Measurements from ENCODE around the gene ROBO1. TPM values are rescaled to one million over a fixed set of nuclear protein-coding genes. Genes with fewer than 3 reads are reported as not detected.
"Not testable (repeated sequence)": the region's sequence is repeated elsewhere in the genome, so short reads cannot be mapped to it uniquely, and the experiment has no call there.

ROBO1 gene
- total RNA-seq (2014; rRNA removed; shearing (Covaris generic); ENCODE audit: low replicate concordance): 3.2 and 7.0 TPM in 2 replicates

GRCh38 chr3:79767905-79768267 is at the start of gene ROBO1:
Gene ROBO1 (minus strand): TSS chr3:79767998.
- DNase-seq: no peak
- H3K4me3 ChIP-seq: no peak within 1 kb of the TSS
- H3K27me3 ChIP-seq: peaks cover 11% of the 10 kb centered on the region
- no peaks in the 10 kb centered on the region for H3K36me3 ChIP-seq
- no peaks in the 10 kb centered on the region for H3K9me3 ChIP-seq

GRCh38 chr3:79817224-79817623 is 49.4 kb upstream of the ROBO1 start:
- no peaks in the 10 kb centered on the region for H3K36me3 ChIP-seq
- no peaks in the 10 kb centered on the region for H3K9me3 ChIP-seq
- H3K4me3 ChIP-seq: no peak overlapping the region
- H3K27me3 ChIP-seq: no peaks in the 10 kb centered on the region
- DNase-seq: no peak

- Histone ChIP-seq H3K27me3 (no peaks in the 10 kb centered on the region), H3K36me3 (no peaks in the 10 kb centered on the region), H3K9me3 (no peaks in the 10 kb centered on the region), H3K4me3 (no peak overlapping the region)
- DNase-seq: no peak
Observed at GRCh38 chr3:79815478-79815877, 47.7 kb upstream of the ROBO1 start.

GRCh38 chr3:79810581-79810980 is 42.8 kb upstream of the ROBO1 start:
- H3K4me3 ChIP-seq: no peak overlapping the region
- no peaks in the 10 kb centered on the region for H3K36me3 ChIP-seq
- no peak for DNase-seq
- no peaks in the 10 kb centered on the region for H3K27me3 ChIP-seq
- no peaks in the 10 kb centered on the region for H3K9me3 ChIP-seq

- Histone ChIP-seq H3K4me3 (no peak overlapping the region), H3K36me3 (no peaks in the 10 kb centered on the region)
- no peak for DNase-seq
Observed at GRCh38 chr3:79810092-79810491, 42.3 kb upstream of the ROBO1 start.

GRCh38 chr3:79809106-79809505 is 41.3 kb upstream of the ROBO1 start:
- Histone ChIP-seq H3K4me3 (no peak overlapping the region), H3K9me3 (no peaks in the 10 kb centered on the region), H3K36me3 (no peaks in the 10 kb centered on the region), H3K27me3 (no peaks in the 10 kb centered on the region)
- DNase-seq: no peak

More at GRCh38 chr3:79810092-79810491, 42.3 kb upstream of the ROBO1 start:
- Histone ChIP-seq H3K27me3 (no peaks in the 10 kb centered on the region), H3K9me3 (no peaks in the 10 kb centered on the region)

GRCh38 chr3:79808515-79808914 is 40.7 kb upstream of the ROBO1 start:
- Histone ChIP-seq H3K36me3 (no peaks in the 10 kb centered on the region), H3K4me3 (no peak overlapping the region)

GRCh38 chr3:79790177-79790576 is 22.4 kb upstream of the ROBO1 start:
- not testable (repeated sequence) for H3K36me3 ChIP-seq, H3K27me3 ChIP-seq, DNase-seq, H3K4me3 ChIP-seq, H3K9me3 ChIP-seq

More at GRCh38 chr3:79808515-79808914, 40.7 kb upstream of the ROBO1 start:
- H3K9me3 ChIP-seq: no peaks in the 10 kb centered on the region
- H3K27me3 ChIP-seq: no peaks in the 10 kb centered on the region
- DNase-seq: no peak

GRCh38 chr3:79773291-79773690 is 5.5 kb upstream of the ROBO1 start:
- no peaks in the 10 kb centered on the region; the same call in 1 of the 2 replicates for H3K27me3 ChIP-seq

GRCh38 chr3:79769229-79769628 is 1.4 kb upstream of the ROBO1 start:
- Histone ChIP-seq H3K27me3 (peaks cover 11% of the 10 kb centered on the region), H3K36me3 (no peaks in the 10 kb centered on the region), H3K9me3 (no peaks in the 10 kb centered on the region), H3K4me3 (no peak overlapping the region)
- DNase-seq: no peak

More at GRCh38 chr3:79773291-79773690, 5.5 kb upstream of the ROBO1 start:
- no peak overlapping the region for H3K4me3 ChIP-seq
- no peaks in the 10 kb centered on the region for H3K9me3 ChIP-seq
- no peak for DNase-seq
- no peaks in the 10 kb centered on the region for H3K36me3 ChIP-seq

GRCh38 chr3:79767194-79767904 is 449 bp downstream of the ROBO1 start:
- no peak overlapping the region for H3K4me3 ChIP-seq
- no peaks in the 10 kb centered on the region for H3K36me3 ChIP-seq
- H3K27me3 ChIP-seq: peaks cover 11% of the 10 kb centered on the region
- H3K9me3 ChIP-seq: no peaks in the 10 kb centered on the region
- no peak for DNase-seq

- Histone ChIP-seq H3K4me3 (no peak overlapping the region), H3K36me3 (no peaks in the 10 kb centered on the region), H3K27me3 (peaks cover 11% of the 10 kb centered on the region), H3K9me3 (no peaks in the 10 kb centered on the region)
- no peak for DNase-seq
Observed at GRCh38 chr3:79766496-79767193, 1.2 kb downstream of the ROBO1 start.

GRCh38 chr3:79765911-79766310 is 1.9 kb downstream of the ROBO1 start:
- no peak for DNase-seq

GRCh38 chr3:79761441-79761840 is 6.4 kb downstream of the ROBO1 start:
- Histone ChIP-seq H3K4me3 (no peak overlapping the region), H3K36me3 (no peaks in the 10 kb centered on the region)
- no peak for DNase-seq

More at GRCh38 chr3:79765911-79766310, 1.9 kb downstream of the ROBO1 start:
- no peak overlapping the region for H3K4me3 ChIP-seq
- H3K27me3 ChIP-seq: peaks cover 11% of the 10 kb centered on the region
- no peaks in the 10 kb centered on the region for H3K36me3 ChIP-seq
- H3K9me3 ChIP-seq: no peaks in the 10 kb centered on the region

GRCh38 chr3:79751703-79752102 is 16.1 kb downstream of the ROBO1 start:
- DNase-seq: no peak
- Histone ChIP-seq H3K36me3 (no peaks in the 10 kb centered on the region), H3K9me3 (no peaks in the 10 kb centered on the region), H3K4me3 (no peak overlapping the region), H3K27me3 (no peaks in the 10 kb centered on the region)

More at GRCh38 chr3:79761441-79761840, 6.4 kb downstream of the ROBO1 start:
- H3K9me3 ChIP-seq: no peaks in the 10 kb centered on the region
- H3K27me3 ChIP-seq: peaks cover 2% of the 10 kb centered on the region

- Histone ChIP-seq H3K36me3 (no peaks in the 10 kb centered on the region), H3K27me3 (no peaks in the 10 kb centered on the region), H3K9me3 (no peaks in the 10 kb centered on the region), H3K4me3 (no peak overlapping the region)
- DNase-seq: no peak
Observed at GRCh38 chr3:79737530-79737929, 30.3 kb downstream of the ROBO1 start.

GRCh38 chr3:79729096-79729495 is 38.7 kb downstream of the ROBO1 start:
- Histone ChIP-seq H3K4me3 (no peak overlapping the region), H3K9me3 (no peaks in the 10 kb centered on the region), H3K36me3 (no peaks in the 10 kb centered on the region), H3K27me3 (no peaks in the 10 kb centered on the region)
- DNase-seq: peak; percentile 50

- Histone ChIP-seq H3K9me3 (no peaks in the 10 kb centered on the region), H3K27me3 (no peaks in the 10 kb centered on the region), H3K36me3 (no peaks in the 10 kb centered on the region), H3K4me3 (no peak overlapping the region)
- DNase-seq: no peak
Observed at GRCh38 chr3:79726786-79727185, 41.0 kb downstream of the ROBO1 start.

Measured in MG63 (cell line).